Thymus (tissue), 11 donors: Measurements from ENCODE around the gene MEGF10. TPM values are rescaled to one million over a fixed set of nuclear protein-coding genes. Genes with fewer than 3 reads are reported as not detected.
A peak's percentile ranks its signal among the peaks of the same experiment; 100 is the strongest.

Experiments
- DNase-seq, 9 donors: peaks; one replicate each; pipeline ENCODE4 v3.0.0-alpha.2; 2013; ENCODE audit warnings: low spot score in 9 of 9, low read depth in 6 of 9, missing footprints in 1 of 9
- H3K27ac ChIP-seq, 2 donors: one replicate each; pipeline ENCODE4 v1.5.1; 2013; ENCODE audit warnings: control low read depth in 1 of 2, low read depth in 1 of 2, low read length in 1 of 2, mild to moderate bottlenecking in 1 of 2, moderate library complexity in 1 of 2
- H3K27me3 ChIP-seq, 2 donors: one replicate each; pipeline ENCODE4 v1.5.1; 2013; ENCODE audit warnings: low read length in 1 of 2; ENCODE audit not compliant: control insufficient read depth in 2 of 2, insufficient read depth in 1 of 2
- H3K36me3 ChIP-seq, 2 donors: one replicate each; pipeline ENCODE4 v1.5.1; 2013; ENCODE audit warnings: low read length in 1 of 2, mild to moderate bottlenecking in 1 of 2, moderate library complexity in 1 of 2; ENCODE audit not compliant: control insufficient read depth in 2 of 2, insufficient read depth in 2 of 2
- H3K4me1 ChIP-seq, 2 donors: one replicate each; pipeline ENCODE4 v1.5.1; 2013; ENCODE audit warnings: low read length in 2 of 2; ENCODE audit not compliant: control insufficient read depth in 2 of 2, insufficient read depth in 2 of 2
- H3K4me3 ChIP-seq, 2 donors: one replicate each; pipeline ENCODE4 v1.5.1; 2013; ENCODE audit warnings: low read length in 2 of 2, control low read depth in 1 of 2, mild to moderate bottlenecking in 1 of 2
- H3K9me3 ChIP-seq, 2 donors: one replicate each; pipeline ENCODE4 v1.5.1; 2013; ENCODE audit warnings: low read length in 1 of 2, mild to moderate bottlenecking in 1 of 2; ENCODE audit not compliant: control insufficient read depth in 2 of 2, insufficient read depth in 1 of 2
- WGBS: extraction: QIAGEN DNeasy Blood & Tissue Kit; methylation state at CpG from one replicate; pipeline ENCODE4 v1.1.7; 2013; 5-methylcytosine and 5-hydroxymethylcytosine counted together
- polyA plus RNA-seq: library from polyadenylated mRNA; stranded (reverse); fragments of 200-250 nt; gene quantifications from one replicate; pipeline ENCODE4 v1.2.3, GENCODE V29; 2013
- total RNA-seq: library from RNA; stranded (reverse); fragments of 120-200 nt; gene quantifications from one replicate; pipeline ENCODE4 v1.2.4, GENCODE V29; 2013
- donor health status: healthy.

MEGF10 gene
- total and polyA plus RNA-seq, 2 donors, result 0.32 to 1.1 TPM

DNA sequence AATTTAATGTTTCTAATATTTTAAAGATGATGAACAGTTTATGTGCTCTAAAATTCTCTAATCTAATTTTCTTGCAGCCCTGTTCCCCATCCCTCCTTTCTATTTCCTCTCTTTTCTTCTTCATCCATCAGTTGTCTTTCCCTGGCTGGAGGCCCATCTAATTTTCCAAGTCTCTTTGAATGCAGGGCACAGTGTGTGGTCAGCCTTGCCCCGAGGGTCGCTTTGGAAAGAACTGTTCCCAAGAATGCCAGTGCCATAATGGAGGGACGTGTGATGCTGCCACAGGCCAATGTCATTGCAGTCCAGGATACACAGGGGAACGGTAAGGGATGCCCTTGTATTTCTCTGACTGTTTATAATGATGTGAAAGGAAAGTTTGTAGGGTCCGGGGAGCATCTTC is 111.8 kb downstream of the MEGF10 start:
- WGBS, result 95% methylated on average over 5 of the region's 5 CpGs
- DNase-seq, result no peak

DNA sequence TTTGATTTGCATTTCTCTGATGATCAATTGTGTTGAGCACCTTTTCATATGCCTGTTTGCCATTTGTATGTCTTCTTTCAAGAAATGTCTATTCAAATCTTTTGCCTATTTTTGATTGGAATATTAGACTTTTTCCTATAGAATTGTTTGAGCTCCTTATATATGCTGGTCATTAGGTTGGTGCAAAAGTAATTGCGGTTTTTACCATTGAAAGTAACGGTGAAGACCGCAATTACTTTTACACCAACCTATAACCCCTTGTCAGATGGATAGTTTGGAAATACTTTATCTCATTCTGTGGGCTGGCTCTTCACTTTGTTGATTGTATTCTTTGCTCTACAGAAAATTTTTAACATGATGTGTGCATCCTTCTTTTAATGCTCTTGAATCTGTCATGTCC is 113.6 kb downstream of the MEGF10 start:
- DNase-seq, result no peak
- WGBS, result 97% methylated on average over 3 of the region's 3 CpGs
- H3K9me3 ChIP-seq, result no peaks in the 10 kb centered on the region
- no peaks in the 10 kb centered on the region for H3K27me3 ChIP-seq
- H3K36me3 ChIP-seq, result no peaks in the 10 kb centered on the region
- H3K27ac ChIP-seq, result no peak overlapping the region
- H3K4me3 ChIP-seq, result no peak overlapping the region
- no peaks in the 10 kb centered on the region for H3K4me1 ChIP-seq

More for the DNA sequence above, 111.8 kb downstream of the MEGF10 start:
- H3K4me1 ChIP-seq, result no peaks in the 10 kb centered on the region
- H3K4me3 ChIP-seq, result no peak overlapping the region
- no peak overlapping the region for H3K27ac ChIP-seq
- no peaks in the 10 kb centered on the region for H3K36me3 ChIP-seq
- no peaks in the 10 kb centered on the region for H3K9me3 ChIP-seq
- no peaks in the 10 kb centered on the region for H3K27me3 ChIP-seq

DNA sequence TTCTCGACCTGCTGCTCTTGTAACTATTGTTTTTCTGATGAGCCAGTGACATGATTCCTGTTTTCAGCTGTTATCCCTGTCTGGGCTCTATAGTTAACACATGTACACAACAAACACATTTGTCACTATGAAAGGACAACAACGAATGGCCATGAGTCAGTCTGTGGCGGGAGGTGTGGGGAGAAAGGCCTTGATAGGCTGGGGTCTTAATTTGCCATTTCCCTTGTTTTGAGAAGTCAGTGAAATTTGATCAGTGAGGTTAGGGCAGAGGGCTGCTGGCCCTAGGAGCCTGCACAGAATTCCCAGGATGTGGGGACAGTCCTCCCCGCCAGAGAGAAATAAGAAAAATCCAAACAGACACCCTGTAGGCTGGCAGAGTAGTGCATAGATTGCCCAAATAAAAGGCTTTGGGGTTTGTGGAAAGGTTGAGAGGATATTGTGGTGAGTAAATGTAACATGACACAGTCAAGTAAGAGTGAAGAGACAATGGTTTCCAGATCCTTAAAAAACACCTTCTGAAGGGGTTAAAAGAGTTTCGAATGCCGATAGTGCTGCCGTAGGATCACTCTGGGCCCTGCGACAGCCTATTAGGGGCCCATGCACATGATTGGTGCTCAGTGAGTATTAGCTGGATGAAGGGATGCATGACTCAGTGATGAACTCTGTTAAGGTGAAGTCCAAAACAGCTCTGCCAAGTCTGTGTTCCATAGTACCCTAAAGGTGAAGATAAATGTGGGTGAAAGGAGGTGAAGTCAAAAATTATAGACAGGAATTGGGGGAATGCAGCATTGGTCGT is 115.9 kb downstream of the MEGF10 start:
- DNase-seq, result no peak
- Histone ChIP-seq H3K9me3 (no peaks in the 10 kb centered on the region), H3K36me3 (no peaks in the 10 kb centered on the region), H3K4me1 (peaks cover 0 to 2% of the 10 kb centered on the region in 2 donors), H3K27ac (no peak overlapping the region), H3K27me3 (no peaks in the 10 kb centered on the region), H3K4me3 (no peak overlapping the region)
- WGBS, result 94% methylated on average over 9 of the region's 9 CpGs

DNA sequence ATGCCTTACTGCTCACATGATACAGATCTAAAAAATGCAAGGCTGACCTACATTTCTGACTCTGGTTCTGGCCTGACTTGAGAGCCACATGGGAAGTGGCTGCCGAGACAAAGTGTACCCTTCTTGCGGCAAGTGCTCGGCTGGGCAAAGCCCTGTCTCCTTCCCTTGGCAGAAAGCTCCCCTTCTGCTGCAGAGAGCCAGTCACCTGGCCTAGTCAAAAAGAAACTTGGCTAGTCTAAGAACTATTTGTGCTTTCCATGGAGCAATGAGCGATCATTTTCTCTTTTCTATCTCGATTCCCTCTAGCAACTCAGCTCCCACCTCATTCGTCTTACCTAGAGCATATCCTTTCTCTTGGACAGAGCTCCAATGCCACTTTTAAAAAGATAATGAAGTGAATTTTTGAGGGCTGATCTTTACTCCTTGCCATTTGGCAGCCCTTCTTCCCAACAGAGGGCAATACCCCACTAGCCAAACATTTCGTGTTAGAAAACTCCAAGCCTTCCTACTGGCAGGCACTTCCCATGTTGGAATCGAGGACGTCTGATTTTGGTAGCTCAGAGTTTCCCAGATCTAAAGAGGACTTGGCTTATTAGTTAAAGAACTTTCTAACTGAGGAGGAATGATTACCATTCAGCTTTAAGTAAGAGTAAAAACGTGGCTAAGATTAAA is 118.8 kb downstream of the MEGF10 start:
- H3K27ac ChIP-seq, result no peak overlapping the region
- no peaks in the 10 kb centered on the region for H3K27me3 ChIP-seq
- DNase-seq, result peak in 1 of 9 donors; percentile 13
- 93% methylated on average over 10 of the region's 10 CpGs for WGBS
- no peak overlapping the region for H3K4me3 ChIP-seq
- H3K4me1 ChIP-seq, result peaks cover 0 to 2% of the 10 kb centered on the region in 2 donors
- no peaks in the 10 kb centered on the region for H3K9me3 ChIP-seq
- H3K36me3 ChIP-seq, result no peaks in the 10 kb centered on the region

GRCh38 chr5:127409921-127410675 is 119.5 kb downstream of the MEGF10 start:
- 96% methylated on average over 15 of the region's 15 CpGs for WGBS

DNA sequence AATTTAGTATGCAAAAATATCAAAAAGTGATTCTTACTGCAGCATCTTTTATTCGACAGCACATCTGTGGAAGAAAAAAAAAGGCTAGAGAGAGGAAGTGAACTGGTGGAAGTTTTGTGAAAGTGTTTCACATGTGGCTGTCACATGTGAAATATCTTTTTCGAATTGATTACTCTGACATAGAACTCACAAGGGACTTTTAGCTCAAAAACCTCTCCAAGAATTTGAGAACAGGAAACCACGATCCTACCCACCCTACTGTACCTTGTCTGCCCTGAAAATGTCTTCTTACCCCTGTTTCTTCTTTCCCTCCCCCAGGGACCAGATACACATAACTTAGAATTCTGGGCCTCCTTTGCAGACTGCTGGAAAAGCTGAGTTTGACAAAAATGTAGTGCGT is 120.4 kb downstream of the MEGF10 start:
- Histone ChIP-seq H3K36me3 (no peaks in the 10 kb centered on the region), H3K9me3 (no peaks in the 10 kb centered on the region), H3K27ac (no peak overlapping the region), H3K4me1 (peaks cover 0 to 2% of the 10 kb centered on the region in 2 donors), H3K27me3 (no peaks in the 10 kb centered on the region), H3K4me3 (no peak overlapping the region)
- DNase-seq, result peak in 1 of 9 donors; percentile 16
- 20% methylated on average over 4 of the region's 4 CpGs for WGBS

More at GRCh38 chr5:127409921-127410675, 119.5 kb downstream of the MEGF10 start:
- H3K27me3 ChIP-seq, result no peaks in the 10 kb centered on the region
- H3K4me3 ChIP-seq, result no peak overlapping the region
- H3K27ac ChIP-seq, result no peak overlapping the region
- H3K9me3 ChIP-seq, result no peaks in the 10 kb centered on the region
- no peaks in the 10 kb centered on the region for H3K36me3 ChIP-seq
- peaks cover 0 to 2% of the 10 kb centered on the region in 2 donors for H3K4me1 ChIP-seq
- DNase-seq, result no peak

DNA sequence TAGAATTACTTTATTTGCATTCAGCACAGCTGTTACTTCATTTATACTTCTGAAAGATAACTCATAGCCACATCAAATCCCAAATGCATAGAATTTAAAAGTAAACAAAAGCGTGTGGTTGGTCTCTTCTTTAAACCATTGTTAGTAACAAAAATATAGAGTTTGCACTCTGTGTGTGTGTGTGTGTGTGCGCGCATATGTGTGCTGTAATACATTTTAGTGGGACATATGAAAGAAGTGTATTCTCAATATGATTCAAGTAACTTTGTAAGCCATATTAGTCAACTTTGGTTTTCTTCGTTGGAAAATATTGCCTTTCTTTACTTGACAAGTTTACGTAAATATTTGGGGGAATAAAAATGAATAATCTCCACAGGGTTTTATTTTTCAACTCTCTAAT is 120.8 kb downstream of the MEGF10 start:
- Histone ChIP-seq H3K27me3 (no peaks in the 10 kb centered on the region), H3K4me3 (no peak overlapping the region), H3K9me3 (no peaks in the 10 kb centered on the region), H3K27ac (no peak overlapping the region), H3K4me1 (peaks cover 0 to 2% of the 10 kb centered on the region in 2 donors), H3K36me3 (no peaks in the 10 kb centered on the region)
- DNase-seq, result no peak
- 80% methylated on average over 5 of the region's 5 CpGs for WGBS

DNA sequence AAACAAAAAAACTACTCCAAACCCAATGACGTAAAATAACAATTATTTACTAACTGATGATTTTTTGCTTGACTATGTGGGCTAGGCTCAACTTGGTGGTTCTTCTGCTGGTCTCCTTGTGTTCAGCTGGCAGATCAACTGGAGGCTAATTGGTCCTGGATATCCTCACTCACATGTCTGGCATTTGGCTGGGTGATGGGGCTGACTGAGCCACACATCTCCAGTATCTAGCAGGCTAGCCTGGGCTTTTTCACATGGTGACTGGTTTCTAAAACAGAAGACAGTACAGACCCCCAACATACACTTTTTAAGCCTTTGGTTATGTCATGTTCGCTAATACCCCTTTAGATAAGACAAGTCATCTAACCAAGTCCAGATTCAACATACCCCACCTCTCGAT is 122.1 kb downstream of the MEGF10 start:
- Histone ChIP-seq H3K27ac (no peak overlapping the region), H3K4me3 (no peak overlapping the region), H3K36me3 (no peaks in the 10 kb centered on the region), H3K4me1 (peaks cover 0 to 2% of the 10 kb centered on the region in 2 donors), H3K9me3 (no peaks in the 10 kb centered on the region), H3K27me3 (no peaks in the 10 kb centered on the region)
- no peak for DNase-seq
- 98% methylated on average over 3 of the region's 3 CpGs for WGBS

GRCh38 chr5:127415034-127415433 is 124.4 kb downstream of the MEGF10 start:
- H3K36me3 ChIP-seq, result no peaks in the 10 kb centered on the region
- no peaks in the 10 kb centered on the region for H3K27me3 ChIP-seq
- WGBS, result 93% methylated on average over 2 of the region's 2 CpGs
- H3K4me3 ChIP-seq, result no peak overlapping the region
- DNase-seq, result no peak
- peaks cover 0 to 2% of the 10 kb centered on the region in 2 donors for H3K4me1 ChIP-seq
- no peak overlapping the region for H3K27ac ChIP-seq
- H3K9me3 ChIP-seq, result no peaks in the 10 kb centered on the region
